CD14-positive monocyte (primary cell): Measurements from ENCODE around the gene TMEM161B. TPM values are rescaled to one million over a fixed set of nuclear protein-coding genes. Genes with fewer than 3 reads are reported as not detected.

ENCODE experiments used
- DNase-seq, 3 donors: peaks; one replicate each; pipeline ENCODE4 v3.0.0-alpha.2; 2011 to 2022
- H2AFZ ChIP-seq: 2 replicates; pipeline ENCODE4 v1.6.0; 2012; ENCODE audit warnings: mild to moderate bottlenecking, low read depth, low read length, inconsistent platforms; ENCODE audit not compliant: insufficient read depth, poor library complexity, severe bottlenecking
- H3K27ac ChIP-seq, 2 donors: 1 replicate in 1 of 2; 2 replicates in 1 of 2; pipeline ENCODE4 v1.5.1; 2012 to 2013; ENCODE audit warnings: low read length in 2 of 2, control low read depth in 1 of 2, inconsistent platforms in 1 of 2, low read depth in 1 of 2, mild to moderate bottlenecking in 1 of 2
- H3K27me3 ChIP-seq, 2 donors: one replicate each; pipeline versions ENCODE4 v1.6.0 to v1.6.1; 2011 to 2013; ENCODE audit warnings: low read length in 2 of 2; ENCODE audit not compliant: control insufficient read depth in 2 of 2, insufficient read depth in 2 of 2
- H3K36me3 ChIP-seq, 2 donors: replicated peaks in 1 of 2; 1 replicate in 1 of 2; 2 replicates in 1 of 2; pipeline versions ENCODE4 v1.5.1 to v1.6.1; 2012 to 2013; ENCODE audit warnings: low read length in 2 of 2, control low read depth in 1 of 2, inconsistent platforms in 1 of 2, mild to moderate bottlenecking in 1 of 2; ENCODE audit not compliant: insufficient read depth in 2 of 2, control insufficient read depth in 1 of 2
- H3K4me1 ChIP-seq, 2 donors: 1 replicate in 1 of 2; 2 replicates in 1 of 2; pipeline versions ENCODE4 v1.5.1 to v1.6.1; 2012 to 2013; ENCODE audit warnings: low read length in 2 of 2, control low read depth in 1 of 2, inconsistent platforms in 1 of 2, mild to moderate bottlenecking in 1 of 2, moderate library complexity in 1 of 2; ENCODE audit not compliant: insufficient read depth in 2 of 2, control insufficient read depth in 1 of 2
- H3K4me2 ChIP-seq: replicated peaks from 2 replicates; pipeline ENCODE3; 2012; ENCODE audit warnings: low read length, moderate library complexity, mild to moderate bottlenecking; ENCODE audit not compliant: poor library complexity, severe bottlenecking; ENCODE audit errors: extremely low read depth
- H3K4me3 ChIP-seq, 3 experiments: fragments of 200-600 bp in 1 of 3; sonication (generic) in 1 of 3; replicated peaks in 1 of 3; 1 replicate in 2 of 3; 2 replicates in 1 of 3; pipeline ENCODE4 v1.5.1; 2011 to 2013; ENCODE audit warnings: low read length in 3 of 3, mild to moderate bottlenecking in 3 of 3, control low read depth in 2 of 3, low read depth in 2 of 3, inconsistent platforms in 1 of 3, moderate library complexity in 1 of 3
- H3K79me2 ChIP-seq: 2 replicates; pipeline ENCODE4 v1.6.0; 2012; ENCODE audit warnings: mild to moderate bottlenecking, control low read depth, inconsistent platforms, low read length, moderate library complexity; ENCODE audit not compliant: insufficient read depth
- H3K9ac ChIP-seq: 2 replicates; pipeline ENCODE4 v1.6.0; 2017; ENCODE audit warnings: low read length, mild to moderate bottlenecking; ENCODE audit not compliant: insufficient read depth, poor library complexity, severe bottlenecking
- H3K9me3 ChIP-seq, 2 donors: replicated peaks in 1 of 2; 1 replicate in 1 of 2; 2 replicates in 1 of 2; pipeline versions ENCODE4 v1.5.1 to v1.6.1; 2012 to 2013; ENCODE audit warnings: low read length in 2 of 2, control low read depth in 1 of 2; ENCODE audit not compliant: control insufficient read depth in 1 of 2, insufficient read depth in 1 of 2
- H4K20me1 ChIP-seq: 2 replicates; pipeline ENCODE4 v1.6.0; 2012; ENCODE audit warnings: mild to moderate bottlenecking, low read length, control low read depth, moderate library complexity; ENCODE audit not compliant: insufficient read depth
- H3K27ac Mint-ChIP-seq, 7 donors: one replicate each; pipeline ENCODE4 v1.8.0; 2020; ENCODE audit warnings: mild to moderate bottlenecking in 7 of 7, mixed read lengths in 7 of 7, moderate library complexity in 6 of 7, inconsistent platforms in 2 of 7
- H3K27me3 Mint-ChIP-seq, 3 donors: one replicate each; pipeline ENCODE4 v1.8.0; 2021 to 2022; ENCODE audit warnings: low read depth in 3 of 3, mild to moderate bottlenecking in 3 of 3, mixed read lengths in 3 of 3, moderate library complexity in 3 of 3, inconsistent platforms in 1 of 3
- H3K36me3 Mint-ChIP-seq, 2 donors: one replicate each; pipeline ENCODE4 v1.8.0; 2020; ENCODE audit warnings: mixed read lengths in 2 of 2, inconsistent platforms in 1 of 2, mild to moderate bottlenecking in 1 of 2
- H3K4me1 Mint-ChIP-seq: one replicate; pipeline ENCODE4 v1.8.0; 2020; ENCODE audit warnings: mild to moderate bottlenecking, mixed read lengths
- H3K4me3 Mint-ChIP-seq, 2 donors: one replicate each; pipeline ENCODE4 v1.8.0; 2020; ENCODE audit warnings: mild to moderate bottlenecking in 2 of 2, mixed read lengths in 2 of 2, moderate library complexity in 1 of 2
- H3K9me3 Mint-ChIP-seq, 7 donors: one replicate each; pipeline ENCODE4 v1.8.0; 2020 to 2022; ENCODE audit warnings: mixed read lengths in 7 of 7, mild to moderate bottlenecking in 6 of 7, moderate library complexity in 6 of 7, inconsistent platforms in 2 of 7
- WGBS: methylation state at CpG from one replicate; pipeline ENCODE4 v1.1.5; 2013; ENCODE audit warnings: missing lambda C conversion rate; ENCODE audit not compliant: insufficient coverage; 5-methylcytosine and 5-hydroxymethylcytosine counted together
- intact Hi-C, 2 donors: fragments of 100-400 bp; cut with micrococcal nuclease; formaldehyde crosslinking; loops; one replicate each; pipeline versions ENCODE4 v1.15.0 to v1.15.1; 2023
- polyA plus RNA-seq, 3 donors: library from polyadenylated mRNA; depleted of rRNA in 1 of 3; unstranded in 2 of 3; stranded (reverse) in 1 of 3; fragments of 300-500 nt in 2 of 3; fragments of >200 nt in 1 of 3; fragmentation: Illumina TruSeq in 2 of 3; gene quantifications; 1 replicate in 2 of 3; 2 replicates in 1 of 3; pipeline ENCODE4 v1.2.3, GENCODE V29; 2012 to 2021
- TF ChIP-seq, protein P1 (sequence below): fragments of 200-600 bp; IDR thresholded peaks from one replicate; pipeline ENCODE4 v1.8.0; 2022; ENCODE audit warnings: antibody characterized with exemption, mild to moderate bottlenecking

Gene TMEM161B
- polyA plus RNA-seq, 3 donors = 4.4 to 9.4 (median 5.0) TPM

GRCh38 chr5:88230546-88231066 lies 38.0 kb downstream of the TMEM161B start:
- H3K4me1 ChIP-seq = no peaks in the 10 kb centered on the region
- no peaks in the 10 kb centered on the region for H3K27me3 ChIP-seq
- Mint-ChIP-seq H3K9me3 (peaks cover 0 to 2% (median 0%) of the 10 kb centered on the region in 7 donors), H3K27ac (no peak overlapping the region), H3K27me3 (no peaks in the 10 kb centered on the region), H3K4me1 (no peaks in the 10 kb centered on the region), H3K4me3 (no peak overlapping the region), H3K36me3 (peaks cover 43 to 48% of the 10 kb centered on the region in 2 donors)
- peaks cover 23 to 32% of the 10 kb centered on the region in 2 donors for H3K36me3 ChIP-seq
- no peak overlapping the region for H3K9ac ChIP-seq
- no peak overlapping the region for H3K27ac ChIP-seq
- no CpG with 5 or more reads among the region's 1 CpG for WGBS
- H3K4me3 ChIP-seq = no peak overlapping the region
- no peak overlapping the region for H2AFZ ChIP-seq
- intact Hi-C loops = no loop called here
- no peaks in the 10 kb centered on the region for H4K20me1 ChIP-seq
- no peaks in the 10 kb centered on the region for H3K9me3 ChIP-seq
- DNase-seq = no peak
- no peaks in the 10 kb centered on the region for H3K79me2 ChIP-seq
- H3K4me2 ChIP-seq = no peak overlapping the region
- TF ChIP-seq, protein P1, sequence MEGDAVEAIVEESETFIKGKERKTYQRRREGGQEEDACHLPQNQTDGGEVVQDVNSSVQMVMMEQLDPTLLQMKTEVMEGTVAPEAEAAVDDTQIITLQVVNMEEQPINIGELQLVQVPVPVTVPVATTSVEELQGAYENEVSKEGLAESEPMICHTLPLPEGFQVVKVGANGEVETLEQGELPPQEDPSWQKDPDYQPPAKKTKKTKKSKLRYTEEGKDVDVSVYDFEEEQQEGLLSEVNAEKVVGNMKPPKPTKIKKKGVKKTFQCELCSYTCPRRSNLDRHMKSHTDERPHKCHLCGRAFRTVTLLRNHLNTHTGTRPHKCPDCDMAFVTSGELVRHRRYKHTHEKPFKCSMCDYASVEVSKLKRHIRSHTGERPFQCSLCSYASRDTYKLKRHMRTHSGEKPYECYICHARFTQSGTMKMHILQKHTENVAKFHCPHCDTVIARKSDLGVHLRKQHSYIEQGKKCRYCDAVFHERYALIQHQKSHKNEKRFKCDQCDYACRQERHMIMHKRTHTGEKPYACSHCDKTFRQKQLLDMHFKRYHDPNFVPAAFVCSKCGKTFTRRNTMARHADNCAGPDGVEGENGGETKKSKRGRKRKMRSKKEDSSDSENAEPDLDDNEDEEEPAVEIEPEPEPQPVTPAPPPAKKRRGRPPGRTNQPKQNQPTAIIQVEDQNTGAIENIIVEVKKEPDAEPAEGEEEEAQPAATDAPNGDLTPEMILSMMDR = no peak

DNA sequence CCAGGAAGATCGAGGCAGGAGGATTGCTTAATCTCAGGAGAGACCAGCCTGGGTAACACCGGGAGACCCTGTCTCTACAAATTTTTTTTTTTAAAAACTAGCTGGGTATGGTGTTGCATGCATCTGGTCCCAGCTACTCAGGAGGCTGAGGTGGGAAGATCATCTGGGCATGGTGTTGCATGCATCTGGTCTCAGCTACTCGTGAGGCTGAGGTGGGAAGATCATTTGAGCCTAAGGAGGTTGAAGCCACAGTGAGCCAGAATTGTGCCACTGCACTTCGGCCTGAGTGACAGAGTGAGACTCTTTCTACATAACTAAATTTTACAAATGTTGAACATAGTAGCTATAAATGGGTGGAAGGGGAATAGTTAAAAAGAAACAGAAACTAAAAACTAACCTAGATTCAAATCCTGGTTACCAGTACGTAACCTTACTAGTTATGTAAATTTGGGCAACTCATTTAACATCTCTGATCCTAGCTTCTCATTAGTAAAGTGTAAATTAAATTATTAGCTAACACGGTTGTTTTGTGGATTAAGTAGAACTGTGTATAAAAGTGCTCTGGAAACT lies 41.7 kb downstream of the TMEM161B start:
- Histone ChIP-seq H3K9ac (no peak overlapping the region), H3K4me1 (no peaks in the 10 kb centered on the region), H3K9me3 (no peaks in the 10 kb centered on the region), H3K4me3 (no peak overlapping the region), H3K27ac (no peak overlapping the region), H3K79me2 (no peaks in the 10 kb centered on the region), H3K27me3 (no peaks in the 10 kb centered on the region), H4K20me1 (no peaks in the 10 kb centered on the region), H3K4me2 (no peak overlapping the region), H3K36me3 (peaks cover 24 to 47% of the 10 kb centered on the region in 2 donors), H2AFZ (no peak overlapping the region)
- DNase-seq = no peak
- Mint-ChIP-seq H3K36me3 (peaks cover 34 to 42% of the 10 kb centered on the region in 2 donors), H3K27ac (peak overlapping the region in 3 of 7 donors; percentile 6 to 79 (median 17)), H3K9me3 (peaks cover 0 to 2% (median 0%) of the 10 kb centered on the region in 7 donors), H3K4me3 (no peak overlapping the region), H3K4me1 (no peaks in the 10 kb centered on the region), H3K27me3 (no peaks in the 10 kb centered on the region)
- TF ChIP-seq, protein P1 = no peak
- WGBS = 92% methylated on average over 2 of the region's 6 CpGs
- intact Hi-C loops = no loop called here
